ENCODE data around the gene EPX.

DNA sequence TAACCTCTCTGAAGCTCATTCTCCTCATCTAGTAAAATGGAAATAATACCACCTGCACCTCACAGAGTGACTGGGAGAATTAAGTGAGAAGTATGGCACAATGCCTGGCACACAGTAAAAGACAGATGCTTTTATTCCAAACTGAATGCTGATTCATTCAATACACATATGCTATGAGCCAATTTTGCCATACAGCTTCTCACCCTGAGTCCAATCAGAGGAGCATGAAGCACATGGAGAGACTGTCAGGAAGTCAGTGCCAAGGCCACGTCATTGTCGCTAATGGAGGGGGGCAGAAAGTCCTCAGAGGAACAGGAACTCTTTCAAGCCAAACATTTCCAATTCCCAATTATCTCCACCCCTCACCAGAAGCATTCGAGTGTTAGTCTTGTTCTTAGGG lies 14.9 kb downstream of the EPX start:
- TF ChIP-seq, protein P1, sequence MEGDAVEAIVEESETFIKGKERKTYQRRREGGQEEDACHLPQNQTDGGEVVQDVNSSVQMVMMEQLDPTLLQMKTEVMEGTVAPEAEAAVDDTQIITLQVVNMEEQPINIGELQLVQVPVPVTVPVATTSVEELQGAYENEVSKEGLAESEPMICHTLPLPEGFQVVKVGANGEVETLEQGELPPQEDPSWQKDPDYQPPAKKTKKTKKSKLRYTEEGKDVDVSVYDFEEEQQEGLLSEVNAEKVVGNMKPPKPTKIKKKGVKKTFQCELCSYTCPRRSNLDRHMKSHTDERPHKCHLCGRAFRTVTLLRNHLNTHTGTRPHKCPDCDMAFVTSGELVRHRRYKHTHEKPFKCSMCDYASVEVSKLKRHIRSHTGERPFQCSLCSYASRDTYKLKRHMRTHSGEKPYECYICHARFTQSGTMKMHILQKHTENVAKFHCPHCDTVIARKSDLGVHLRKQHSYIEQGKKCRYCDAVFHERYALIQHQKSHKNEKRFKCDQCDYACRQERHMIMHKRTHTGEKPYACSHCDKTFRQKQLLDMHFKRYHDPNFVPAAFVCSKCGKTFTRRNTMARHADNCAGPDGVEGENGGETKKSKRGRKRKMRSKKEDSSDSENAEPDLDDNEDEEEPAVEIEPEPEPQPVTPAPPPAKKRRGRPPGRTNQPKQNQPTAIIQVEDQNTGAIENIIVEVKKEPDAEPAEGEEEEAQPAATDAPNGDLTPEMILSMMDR (conservative IDR thresholded peaks at IDR 0.05; ENCODE audit: low read depth, low read length) = no peak
- no peak for TF ChIP-seq EZH2 (IDR thresholded peaks at IDR 0.05; ENCODE audit: borderline replicate concordance, low read depth, low read length, poor library complexity, severe bottlenecking)

Measured in A673 (cell line).